ENCODE results near the gene MPZ. TPM values are rescaled to one million over a fixed set of nuclear protein-coding genes. Genes with fewer than 3 reads are reported as not detected.

The MPZ gene
- total and polyA plus RNA-seq, 9 of the 15 experiments (the other 6 are each of a cell fraction or from before 2014, with no cell fraction given): 0.22 to 16.6 (median 10.9) TPM

DNA sequence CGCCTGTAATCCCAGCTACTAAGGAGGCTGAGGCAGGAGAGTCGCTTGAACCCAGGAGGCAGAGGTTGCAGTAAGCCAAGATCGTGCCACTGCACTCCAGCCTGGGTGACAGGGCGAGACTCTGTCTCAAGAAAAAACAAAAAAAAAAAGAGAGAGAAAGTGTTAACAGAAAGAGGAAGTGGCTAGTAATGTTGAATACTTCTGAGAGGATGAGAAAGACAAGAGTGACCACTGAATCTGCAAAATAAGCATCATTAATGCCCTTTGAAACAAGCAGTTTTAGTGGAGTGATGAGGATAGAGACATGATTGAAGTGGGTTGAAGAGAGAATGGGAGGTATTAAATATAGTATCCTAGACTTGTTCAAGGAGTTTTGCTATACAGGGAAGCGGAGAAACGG lies 11.7 kb downstream of the MPZ start (continued):
- TF ChIP-seq COPS2 (conservative IDR thresholded peaks at IDR 0.05) (no peak), ZC3H4 (CRISPR knock-in tag; IDR thresholded peaks at IDR 0.05; ENCODE audit: borderline replicate concordance) (no peak), FOXK1 (CRISPR knock-in tag; IDR thresholded peaks at IDR 0.05; ENCODE audit: borderline replicate concordance) (no peak), DDX20 (tag; IDR thresholded peaks at IDR 0.05; ENCODE audit: low read depth) (no peak), CAMTA2 (CRISPR knock-in tag; conservative IDR thresholded peaks at IDR 0.05) (no peak)

DNA sequence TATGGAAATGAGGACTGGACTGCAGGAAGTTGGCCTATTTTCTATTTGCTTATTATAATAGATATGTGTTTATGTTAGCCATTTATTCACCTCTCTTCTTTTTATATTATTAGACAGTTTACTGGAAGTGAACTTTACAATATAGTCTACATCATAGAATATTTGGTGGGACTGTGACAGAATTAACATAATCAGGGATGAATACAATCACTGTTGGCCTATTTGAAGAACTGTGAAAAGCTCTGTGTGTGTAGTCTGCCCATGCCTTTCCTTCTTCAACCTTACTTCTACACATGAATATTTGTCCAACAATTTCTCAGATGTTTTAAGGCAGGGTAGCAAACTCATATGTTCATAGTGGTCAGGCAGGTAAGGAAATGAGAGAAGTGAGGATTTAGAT lies 12.4 kb downstream of the MPZ start:
- no peak overlapping the region for H2AFZ ChIP-seq (ENCODE audit: low read depth, low read length)
- H3K36me3 ChIP-seq (ENCODE audit: control insufficient read depth, insufficient read depth, low read length): no peaks in the 10 kb centered on the region
- no peak for FAIRE-seq
- H3K4me2 ChIP-seq (ENCODE audit: insufficient read depth, low read length): no peak overlapping the region
- H3K4me1 ChIP-seq (replicated peaks in 1 of 2; ENCODE audit: control insufficient read depth in 2 of 2, insufficient read depth in 2 of 2, low read length in 2 of 2): peaks cover 0 to 6% of the 10 kb centered on the region in 2 experiments; a peak in 1 of 5 replicates
- H3K27me3 ChIP-seq (ENCODE audit: control insufficient read depth in 2 of 2, insufficient read depth in 2 of 2, low read length in 2 of 2): no peaks in the 10 kb centered on the region
- no peak overlapping the region for H3K4me3 ChIP-seq
- H3K9ac ChIP-seq (ENCODE audit: insufficient read depth in 1 of 2, low read depth in 2 of 2, low read length in 2 of 2): no peak overlapping the region
- no peaks in the 10 kb centered on the region for H4K20me1 ChIP-seq (replicated peaks; ENCODE audit: control insufficient read depth, insufficient read depth, low read length)
- no peak overlapping the region for H3K27ac ChIP-seq (ENCODE audit: extremely low read depth, low read depth, low read length)
- no peak for DNase-seq (ENCODE audit: extremely low read depth in 1 of 4, low spot score in 3 of 4)
- H3K79me2 ChIP-seq (ENCODE audit: control insufficient read depth, insufficient read depth, low read length): no peaks in the 10 kb centered on the region
- POLR2A ChIA-PET: interaction anchor here (0.6 kb wide), 1 partner anchor 120 kb away, joined by 3 read pairs; the partner anchor contains the start of gene B4GALT3
- ATAC-seq: no peak
- H3K9me1 ChIP-seq (ENCODE audit: control insufficient read depth, insufficient read depth, low read length): no peaks in the 10 kb centered on the region
- no peak for TF ChIP-seq SUPT5H (IDR thresholded peaks at IDR 0.05)
- TF ChIP-seq ZNF316 (IDR thresholded peaks at IDR 0.05): no peak
- no peak for TF ChIP-seq BACH1 (tag; IDR thresholded peaks at IDR 0.05)
- TF ChIP-seq ZFP30 (CRISPR knock-in tag; IDR thresholded peaks at IDR 0.05; ENCODE audit: borderline replicate concordance): no peak
- intact Hi-C loops (cut with micrococcal nuclease) (no loop called here), in situ Hi-C loops (cut with MboI) (no loop called here)
- no peaks in the 10 kb centered on the region for H3K9me3 ChIP-seq (replicated peaks; ENCODE audit: control insufficient read depth, insufficient read depth, low read depth, low read length)
- CTCF ChIA-PET (ENCODE audit: low intra/inter-chr PET ratio): no interaction called here
- BruUV-seq (replicated peaks): no TSS peak
